HG02623 (cell line): Measurements from ENCODE around the gene LYRM1.
"Not testable (repeated sequence)": the region's sequence is repeated elsewhere in the genome, so short reads cannot be mapped to it uniquely, and the experiment has no call there.

ENCODE experiments used
- ATAC-seq: cut with Tn5 transposase; IDR thresholded peaks from one replicate; pipeline ENCODE4 v1.9.1; 2021; ENCODE audit warnings: moderate library complexity; ENCODE audit not compliant: unreplicated experiment

The LYRM1 gene

DNA sequence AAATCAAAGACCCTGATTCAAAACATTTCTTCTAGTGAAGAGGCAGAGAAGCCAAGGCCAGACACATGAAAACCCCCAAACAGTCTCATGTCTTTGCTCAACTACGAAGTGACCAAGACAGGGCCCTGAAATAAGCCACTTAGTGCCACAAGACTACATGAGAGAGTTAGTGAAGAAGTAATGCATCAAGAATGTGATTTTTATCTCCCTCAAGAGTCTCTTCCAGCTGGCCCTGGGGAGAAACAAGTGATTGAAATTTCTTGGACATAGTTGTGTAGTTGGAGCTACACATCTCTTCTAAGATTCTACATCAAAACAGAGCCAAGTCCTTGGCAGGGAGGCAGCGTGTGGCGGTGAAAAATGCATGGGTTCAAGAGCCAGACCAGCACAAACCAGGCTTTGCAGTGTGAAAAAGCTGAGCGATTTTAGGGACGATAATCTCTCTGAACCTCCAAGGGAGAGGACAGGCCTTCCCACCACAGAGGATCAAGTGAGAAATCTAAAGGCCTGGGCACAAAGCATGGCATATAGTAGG lies 30.6 kb downstream of the LYRM1 start:
- ATAC-seq = no peak

DNA sequence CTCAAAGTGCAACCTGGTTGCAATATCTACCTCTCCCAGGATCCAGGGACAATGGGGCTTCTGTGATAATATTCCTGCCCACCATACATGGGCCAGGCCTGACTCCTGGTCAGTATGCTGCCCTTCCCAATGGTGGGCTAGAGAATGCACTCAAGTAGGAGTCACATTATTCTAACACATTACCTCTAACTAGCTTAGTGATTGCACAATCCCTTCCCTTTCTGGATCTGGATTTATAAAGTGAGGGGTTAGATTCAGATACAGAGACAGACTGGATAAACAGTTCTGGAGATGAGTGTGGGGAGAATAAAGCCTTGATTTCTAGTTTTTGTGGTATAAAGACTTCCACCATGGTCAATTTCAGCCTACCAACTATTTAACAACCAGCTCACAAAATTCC lies 33.0 kb downstream of the LYRM1 start:
- no peak for ATAC-seq

DNA sequence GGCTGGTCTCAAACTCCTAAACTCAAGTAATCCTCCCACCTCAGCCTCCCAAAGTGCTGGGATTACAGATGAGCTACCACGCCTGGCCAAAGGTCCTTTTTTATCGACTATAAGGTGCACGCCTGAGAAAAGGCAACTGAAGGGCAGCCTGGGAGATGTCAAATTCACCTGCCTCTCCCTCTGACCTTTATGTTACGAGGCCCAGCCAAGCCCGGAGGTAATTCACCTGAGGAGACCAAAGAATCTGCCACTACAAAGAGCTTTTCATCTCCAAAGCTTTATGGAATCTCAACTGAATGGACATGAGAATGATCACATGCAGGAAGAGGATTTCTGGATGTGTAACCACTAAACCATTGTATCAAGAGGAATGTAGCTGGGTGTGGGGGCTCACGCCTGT lies 37.2 kb downstream of the LYRM1 start:
- ATAC-seq = no peak

GRCh38 chr16:20938426-20938825 lies 37.9 kb downstream of the LYRM1 start:
- no peak for ATAC-seq

GRCh38 chr16:20939611-20940010 lies 39.0 kb downstream of the LYRM1 start:
- no peak for ATAC-seq

DNA sequence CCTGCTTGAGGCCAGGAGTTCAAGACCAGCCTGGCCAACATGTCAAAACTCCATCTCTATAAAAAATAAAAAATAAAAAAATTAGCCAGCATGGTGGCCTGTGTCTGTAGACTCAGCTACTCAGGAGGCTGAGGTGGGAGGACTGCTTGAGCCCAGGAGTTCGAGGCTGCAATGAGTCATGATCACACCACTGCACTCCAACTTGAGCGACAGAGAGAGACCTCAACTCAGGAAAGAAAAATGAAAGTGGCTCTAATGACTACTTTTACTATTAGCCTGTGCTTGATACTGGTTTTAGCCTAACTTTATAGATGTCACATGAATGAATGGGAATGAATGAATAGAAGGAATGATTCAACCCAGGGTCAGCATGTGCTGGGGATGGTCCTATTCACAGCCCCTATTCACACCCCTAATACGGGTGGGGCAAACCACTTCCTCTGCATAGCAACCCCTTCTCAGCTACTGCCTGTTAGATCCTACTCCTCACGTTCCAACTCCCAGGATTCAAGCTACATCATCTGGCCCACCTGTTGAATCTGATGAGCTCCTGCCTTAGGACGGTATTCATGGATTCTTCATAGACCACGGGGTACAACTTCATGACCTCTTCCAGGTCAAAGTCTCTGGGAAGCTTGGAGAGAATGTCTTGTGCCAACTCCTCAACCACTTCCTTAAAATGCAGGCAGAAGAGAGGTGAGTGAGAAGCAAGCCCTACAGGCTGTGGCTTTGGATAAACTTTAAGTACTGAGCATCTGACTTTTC lies 40.5 kb downstream of the LYRM1 start:
- ATAC-seq = no peak

DNA sequence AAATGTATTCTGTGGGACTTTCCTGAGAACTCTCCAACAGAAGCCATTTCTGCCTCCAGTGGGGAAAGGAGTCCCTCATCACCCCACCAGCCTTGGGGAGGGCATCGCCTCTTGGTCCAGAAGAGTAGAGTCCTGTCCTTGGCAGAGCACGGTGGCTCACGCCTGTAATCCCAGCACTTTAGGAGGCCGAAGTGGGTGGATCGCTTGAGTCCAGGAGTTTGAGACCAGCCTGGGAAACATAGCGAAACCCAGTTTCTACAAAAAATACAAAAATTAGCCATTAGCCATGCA lies 41.0 kb downstream of the LYRM1 start:
- ATAC-seq = no peak

- ATAC-seq = no peak
Observed at GRCh38 chr16:20942256-20942655, 41.7 kb downstream of the LYRM1 start.

DNA sequence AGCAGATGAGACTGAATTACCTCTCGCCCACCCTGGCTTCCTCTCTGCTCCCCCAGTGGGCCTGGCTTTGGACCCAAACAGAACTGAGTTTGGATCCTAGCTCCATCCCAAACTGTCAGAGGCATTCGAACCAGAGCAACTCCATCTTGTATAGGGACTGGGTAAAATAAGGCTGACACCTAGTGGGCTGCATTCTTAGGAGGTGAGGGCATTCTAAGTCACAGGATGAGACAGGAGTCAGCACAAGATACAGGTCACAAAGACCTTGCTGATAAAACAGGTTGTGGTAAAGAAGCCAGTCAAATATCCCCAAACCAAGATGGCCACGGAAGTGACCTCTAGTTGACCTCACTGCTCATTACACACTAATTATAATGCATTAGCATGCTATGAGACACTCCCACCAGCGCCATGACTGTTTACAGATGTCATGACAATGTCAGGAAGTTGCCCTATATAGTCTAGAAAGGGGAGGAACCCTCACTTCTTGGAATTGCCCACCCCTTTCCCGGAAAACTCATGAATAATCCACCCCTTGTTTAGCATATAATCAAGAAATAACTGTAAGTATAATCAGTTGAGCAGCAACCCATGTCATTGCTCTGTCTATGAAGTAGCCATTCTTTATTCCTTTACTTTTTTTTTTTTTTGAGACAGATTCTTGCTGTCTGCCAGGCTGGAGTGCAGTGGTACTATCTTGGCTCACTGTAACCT lies 44.4 kb downstream of the LYRM1 start:
- ATAC-seq = no peak

- not testable (repeated sequence) for ATAC-seq
Observed at GRCh38 chr16:20945575-20945875, 45.0 kb downstream of the LYRM1 start.

- no peak for ATAC-seq
Observed at GRCh38 chr16:20946015-20946629, 45.6 kb downstream of the LYRM1 start.

DNA sequence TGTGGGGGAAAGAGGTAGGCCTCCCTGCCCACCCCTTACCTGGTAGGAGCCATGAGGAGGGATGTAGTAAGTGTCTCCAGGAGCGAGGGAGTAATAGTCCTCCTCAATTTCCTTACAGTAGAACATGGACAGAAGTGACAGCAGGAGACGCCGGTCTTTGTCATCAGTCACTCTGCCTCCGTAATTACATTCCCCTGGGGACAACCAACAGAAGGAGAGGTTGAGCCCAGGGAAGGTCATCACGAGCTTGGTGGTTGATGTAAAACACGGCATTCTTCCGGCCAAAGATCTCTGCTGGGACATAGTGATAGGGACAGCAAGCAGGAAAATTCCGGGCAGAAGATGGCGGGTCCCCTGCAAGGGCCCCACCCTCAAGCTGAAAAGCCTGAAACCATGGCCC lies 47.9 kb downstream of the LYRM1 start:
- no peak for ATAC-seq

- no peak for ATAC-seq
Observed at GRCh38 chr16:20949660-20950059, 49.1 kb downstream of the LYRM1 start.

DNA sequence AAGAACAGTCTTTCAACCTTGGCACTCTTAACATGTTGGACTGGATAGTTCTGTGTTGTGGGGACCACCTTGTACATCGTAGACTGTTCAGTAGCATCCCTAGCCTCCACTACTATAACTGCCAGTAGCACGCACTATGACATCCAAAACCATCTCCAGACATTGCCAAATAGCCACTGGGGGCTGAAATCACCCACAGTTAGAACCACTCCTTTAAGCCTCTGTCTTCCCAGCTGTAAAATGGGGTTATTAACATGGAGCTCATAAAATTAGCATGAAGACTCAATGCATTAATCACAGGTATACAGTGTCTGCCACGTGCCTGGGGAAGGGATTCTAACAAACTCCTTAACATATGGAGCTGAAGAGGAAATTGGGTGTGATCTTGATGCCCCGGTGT lies 49.7 kb downstream of the LYRM1 start:
- ATAC-seq = no peak

DNA sequence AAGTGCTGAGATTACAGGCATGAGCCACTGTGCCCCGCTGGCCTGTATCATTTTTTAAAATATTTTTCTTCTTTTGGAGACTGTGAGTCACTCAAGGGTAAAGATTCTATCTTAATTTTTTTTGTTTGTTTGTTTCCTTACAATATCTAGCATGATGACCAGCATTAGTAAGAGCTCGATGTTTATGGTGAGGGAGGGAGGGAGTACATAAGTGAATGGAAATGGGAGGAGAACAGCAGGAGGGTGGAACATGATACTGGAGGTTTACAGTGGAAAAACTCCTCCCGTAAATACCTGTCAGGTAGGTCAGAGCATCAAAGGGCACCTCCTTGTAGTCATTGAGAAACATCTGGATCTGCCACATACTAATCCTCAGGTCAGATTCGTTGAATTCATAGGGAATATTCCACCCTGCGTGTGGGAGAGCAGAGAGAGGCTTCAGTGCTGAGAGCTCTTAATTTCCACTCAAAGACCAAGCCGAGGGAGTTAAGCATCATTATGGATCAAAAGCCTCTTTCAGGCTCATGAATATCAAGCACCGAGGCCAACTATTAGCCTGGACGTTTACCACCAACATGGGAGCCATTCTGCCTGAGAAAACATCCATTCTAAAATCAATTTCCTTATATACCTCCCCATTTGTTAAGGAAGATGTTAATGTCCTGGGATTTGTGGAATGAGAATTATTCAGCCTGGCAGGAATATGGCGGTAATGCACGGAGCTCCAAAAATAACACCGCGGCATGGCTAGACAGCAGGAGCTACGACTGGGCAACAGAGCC lies 51.8 kb downstream of the LYRM1 start:
- no peak for ATAC-seq

DNA sequence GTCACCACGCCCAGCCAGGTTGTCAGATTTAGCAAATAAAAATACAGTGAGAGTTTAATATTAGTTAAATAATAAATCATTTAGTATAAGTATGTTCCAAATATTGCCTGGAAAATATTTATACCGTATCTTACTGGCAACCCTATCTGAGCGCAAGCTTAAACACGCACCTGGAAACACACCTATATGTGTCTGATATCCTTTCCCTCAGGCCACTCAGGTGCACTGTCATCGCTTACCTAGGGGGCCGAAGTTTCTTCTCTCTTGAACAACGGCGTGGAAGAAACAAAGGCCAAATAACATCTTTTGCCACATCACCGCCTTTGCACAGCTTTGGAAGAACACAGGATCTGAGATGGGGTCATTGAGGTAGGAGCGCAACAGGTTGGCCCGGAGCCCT lies 54.0 kb downstream of the LYRM1 start:
- ATAC-seq = no peak

GRCh38 chr16:20956319-20956718 lies 55.7 kb downstream of the LYRM1 start:
- no peak for ATAC-seq

DNA sequence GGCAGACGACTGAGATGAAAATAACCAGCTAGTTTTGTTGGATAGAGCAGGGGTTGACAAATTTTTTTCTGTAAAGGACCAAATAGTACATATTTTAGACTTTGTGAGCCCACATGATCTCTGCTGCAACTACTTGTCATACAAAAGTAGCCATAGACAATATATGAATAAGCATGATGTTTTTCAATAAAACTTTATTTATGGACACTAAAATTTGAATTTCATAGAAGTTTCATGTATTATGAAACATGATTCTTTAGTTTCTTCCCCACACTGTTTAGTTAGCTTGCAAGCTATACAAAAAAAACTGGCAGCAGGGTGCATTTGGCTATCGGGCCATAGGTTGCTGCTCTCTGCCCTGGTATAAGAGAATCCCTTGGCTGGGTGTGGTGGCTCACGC lies 56.6 kb downstream of the LYRM1 start:
- ATAC-seq = no peak

GRCh38 chr16:20960899-20961298 lies 60.3 kb downstream of the LYRM1 start:
- ATAC-seq = no peak

- ATAC-seq = no peak
Observed at GRCh38 chr16:20968765-20969164, 68.2 kb downstream of the LYRM1 start.

DNA sequence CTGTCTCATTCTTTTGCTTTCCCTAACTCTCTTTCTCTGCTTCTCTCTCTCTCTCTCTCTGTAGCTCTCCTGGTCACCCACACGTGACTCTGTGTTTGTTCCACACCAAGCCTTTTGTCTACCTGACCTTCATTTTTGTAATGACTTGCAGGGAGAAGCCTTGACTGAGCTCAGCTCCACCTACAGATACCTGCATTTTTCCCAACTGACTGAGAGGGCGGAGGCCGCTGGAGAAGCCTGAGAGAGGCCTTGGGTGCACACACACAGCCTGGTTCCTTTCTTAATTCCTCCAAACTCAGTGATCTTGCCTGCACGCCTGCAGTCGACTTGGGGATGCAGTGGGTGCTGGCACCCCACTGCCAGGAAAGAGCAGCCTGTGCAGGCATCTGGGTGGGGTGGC lies 68.8 kb downstream of the LYRM1 start:
- ATAC-seq = no peak

GRCh38 chr16:20971401-20971800 lies 70.8 kb downstream of the LYRM1 start:
- ATAC-seq = no peak
